Skeletal muscle tissue (tissue), 4 donors: ENCODE measurements around the gene MGA. TPM values are rescaled to one million over a fixed set of nuclear protein-coding genes. Genes with fewer than 3 reads are reported as not detected.

ENCODE experiments used
- H3K27ac ChIP-seq: one replicate; pipeline ENCODE4 v1.7.0; 2013; ENCODE audit warnings: mild to moderate bottlenecking, low read depth, low read length, inconsistent platforms
- H3K27me3 ChIP-seq, 3 donors: one replicate each; pipeline ENCODE4 v1.7.0; 2013; ENCODE audit warnings: low read length in 3 of 3; ENCODE audit not compliant: control insufficient read depth in 3 of 3, insufficient read depth in 3 of 3
- H3K36me3 ChIP-seq, 3 donors: one replicate each; pipeline ENCODE4 v1.7.0; 2013; ENCODE audit warnings: low read length in 3 of 3; ENCODE audit not compliant: control insufficient read depth in 3 of 3, insufficient read depth in 3 of 3
- H3K4me1 ChIP-seq, 3 donors: one replicate each; pipeline ENCODE4 v1.7.0; 2013; ENCODE audit warnings: low read length in 3 of 3, mild to moderate bottlenecking in 3 of 3; ENCODE audit not compliant: control insufficient read depth in 3 of 3, insufficient read depth in 3 of 3
- H3K4me3 ChIP-seq, 3 donors: one replicate each; pipeline ENCODE4 v1.7.0; 2013; ENCODE audit warnings: low read length in 3 of 3
- H3K9ac ChIP-seq, 3 donors: one replicate each; pipeline ENCODE4 v1.7.0; 2013; ENCODE audit warnings: low read length in 3 of 3, mild to moderate bottlenecking in 3 of 3, moderate library complexity in 2 of 3, low read depth in 1 of 3
- H3K9me3 ChIP-seq, 3 donors: one replicate each; pipeline ENCODE4 v1.7.0; 2013; ENCODE audit warnings: low read length in 3 of 3; ENCODE audit not compliant: control insufficient read depth in 3 of 3
- total RNA-seq: library from RNA; depleted of rRNA; stranded (reverse); fragments of >200 nt; gene quantifications from one replicate; pipeline ENCODE4 v1.2.3, GENCODE V29; 2014
- donor health status: Osteomylitis.

Gene MGA
- total RNA-seq, 1 donor from 2014 or later: 77.2 TPM

DNA sequence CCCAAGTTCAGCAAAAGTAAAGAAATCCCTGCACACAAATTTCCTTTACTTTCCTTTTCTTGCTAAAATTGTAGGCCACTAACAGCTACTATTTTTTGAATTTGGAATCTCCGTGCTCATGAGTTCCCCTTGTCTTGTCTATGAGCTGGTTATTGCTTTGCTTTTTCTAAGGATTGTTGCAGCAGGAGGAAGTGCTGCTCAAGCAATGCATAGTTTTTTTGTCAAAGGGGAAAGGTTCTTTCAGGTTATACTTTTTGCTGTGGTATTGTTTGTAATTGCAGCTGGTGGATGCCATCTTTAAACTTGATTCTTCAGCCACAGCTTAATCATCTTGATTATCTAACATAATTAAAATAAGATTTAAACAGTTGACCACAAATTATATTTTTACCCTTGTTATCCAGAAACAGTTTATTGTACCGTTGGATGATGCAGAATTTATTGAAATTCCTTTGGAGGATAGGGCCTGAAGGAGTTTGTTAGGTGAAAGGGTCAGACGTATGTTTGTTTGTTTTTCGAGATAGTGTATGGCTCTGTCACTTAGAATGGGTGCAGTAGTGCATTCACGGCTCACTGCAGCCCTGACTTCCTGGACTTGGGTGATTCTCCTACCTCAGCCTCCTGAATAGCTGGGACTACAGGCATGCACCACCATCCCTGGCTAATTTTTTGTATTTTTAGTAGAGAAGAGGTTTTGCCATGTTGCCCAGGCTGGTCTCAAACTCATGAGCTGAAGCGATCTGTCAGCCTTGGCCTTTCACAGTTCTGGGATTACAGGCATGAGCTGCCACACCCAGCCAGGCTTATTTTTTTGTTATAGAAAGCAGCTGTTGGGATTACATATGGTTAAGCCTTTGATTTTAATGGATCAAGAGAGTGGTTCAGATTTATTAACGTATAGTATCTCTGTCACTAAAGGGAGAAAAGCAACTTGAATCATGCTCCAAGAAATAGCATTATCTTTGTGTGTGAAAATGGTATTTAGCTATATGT, 11.7 kb downstream of the MGA start:
- Histone ChIP-seq H3K27me3 (no peaks in the 10 kb centered on the region), H3K27ac (no peak overlapping the region), H3K9ac (no peak overlapping the region), H3K4me1 (no peaks in the 10 kb centered on the region), H3K9me3 (no peaks in the 10 kb centered on the region), H3K4me3 (no peak overlapping the region), H3K36me3 (peaks cover 0 to 11% (median 3%) of the 10 kb centered on the region in 3 donors)

- H3K27ac ChIP-seq: no peak overlapping the region
- H3K36me3 ChIP-seq: no peaks in the 10 kb centered on the region
- no peak overlapping the region for H3K4me3 ChIP-seq
- H3K9ac ChIP-seq: no peak overlapping the region
- no peaks in the 10 kb centered on the region for H3K27me3 ChIP-seq
- no peaks in the 10 kb centered on the region for H3K9me3 ChIP-seq
- H3K4me1 ChIP-seq: no peaks in the 10 kb centered on the region
These were observed 15.1 kb downstream of the MGA start for GRCh38 chr15:41675337-41675736.

GRCh38 chr15:41678742-41679141, 18.5 kb downstream of the MGA start:
- H3K4me3 ChIP-seq: no peak overlapping the region
- H3K27me3 ChIP-seq: no peaks in the 10 kb centered on the region
- H3K36me3 ChIP-seq: no peaks in the 10 kb centered on the region
- no peaks in the 10 kb centered on the region for H3K4me1 ChIP-seq
- H3K9me3 ChIP-seq: no peaks in the 10 kb centered on the region
- H3K9ac ChIP-seq: no peak overlapping the region
- no peak overlapping the region for H3K27ac ChIP-seq

GRCh38 chr15:41683955-41684354, 23.8 kb downstream of the MGA start:
- no peaks in the 10 kb centered on the region for H3K36me3 ChIP-seq
- H3K9ac ChIP-seq: no peak overlapping the region
- no peak overlapping the region for H3K27ac ChIP-seq
- no peaks in the 10 kb centered on the region for H3K4me1 ChIP-seq
- H3K4me3 ChIP-seq: no peak overlapping the region
- H3K27me3 ChIP-seq: no peaks in the 10 kb centered on the region
- no peaks in the 10 kb centered on the region for H3K9me3 ChIP-seq

DNA sequence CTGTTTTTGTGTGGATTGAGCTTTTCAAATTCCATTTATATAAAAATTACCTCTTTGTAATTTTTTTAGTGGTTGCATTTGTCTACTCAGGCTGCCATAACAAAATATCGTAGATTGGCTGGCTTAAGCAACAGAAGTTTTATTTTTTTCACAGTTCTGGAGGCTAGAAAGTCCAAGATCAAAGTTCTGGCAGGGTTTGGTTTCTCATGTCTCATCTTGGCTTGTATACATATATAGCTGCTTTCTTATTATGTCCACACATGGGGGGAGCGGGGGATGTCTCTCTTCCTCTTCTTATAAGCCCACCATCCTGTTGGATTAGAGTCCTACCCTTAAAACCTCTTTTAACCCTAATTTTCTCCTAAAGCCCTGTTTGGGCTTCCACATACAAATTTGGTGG, 28.5 kb downstream of the MGA start:
- Histone ChIP-seq H3K36me3 (no peaks in the 10 kb centered on the region), H3K9me3 (no peaks in the 10 kb centered on the region), H3K27me3 (no peaks in the 10 kb centered on the region), H3K27ac (no peak overlapping the region), H3K4me3 (no peak overlapping the region), H3K9ac (no peak overlapping the region), H3K4me1 (peaks cover 0 to 3% (median 0%) of the 10 kb centered on the region in 3 donors)

- Histone ChIP-seq H3K9me3 (no peaks in the 10 kb centered on the region), H3K4me3 (no peak overlapping the region), H3K36me3 (no peaks in the 10 kb centered on the region), H3K27ac (no peak overlapping the region), H3K27me3 (no peaks in the 10 kb centered on the region), H3K9ac (no peak overlapping the region), H3K4me1 (peaks cover 0 to 3% (median 0%) of the 10 kb centered on the region in 3 donors)
These were observed 28.9 kb downstream of the MGA start for GRCh38 chr15:41689083-41689482.

DNA sequence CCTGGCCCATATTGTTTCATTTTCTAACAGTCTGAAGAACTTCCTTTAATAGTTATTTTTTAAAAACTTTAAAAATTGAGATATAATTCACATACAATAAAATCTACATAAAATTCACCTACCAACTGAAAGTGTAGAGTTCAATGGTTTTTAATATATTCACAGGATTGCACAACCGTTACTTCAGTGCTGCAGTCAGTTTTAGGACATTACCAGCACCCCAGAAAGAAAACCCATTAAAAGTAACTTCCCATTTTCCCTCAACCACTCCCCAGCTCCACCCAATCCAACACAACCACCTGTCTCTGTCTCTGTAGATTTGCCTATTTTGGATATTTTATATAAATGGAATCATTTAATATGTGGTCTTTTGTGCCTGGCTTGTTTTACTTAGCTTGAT, 29.6 kb downstream of the MGA start:
- Histone ChIP-seq H3K36me3 (no peaks in the 10 kb centered on the region), H3K27ac (no peak overlapping the region), H3K27me3 (no peaks in the 10 kb centered on the region), H3K9me3 (no peaks in the 10 kb centered on the region), H3K4me3 (no peak overlapping the region), H3K9ac (no peak overlapping the region), H3K4me1 (peaks cover 0 to 3% (median 0%) of the 10 kb centered on the region in 3 donors)

- Histone ChIP-seq H3K4me3 (no peak overlapping the region), H3K27ac (no peak overlapping the region), H3K9ac (no peak overlapping the region), H3K27me3 (no peaks in the 10 kb centered on the region), H3K36me3 (no peaks in the 10 kb centered on the region), H3K9me3 (no peaks in the 10 kb centered on the region), H3K4me1 (peaks cover 0 to 3% (median 0%) of the 10 kb centered on the region in 3 donors)
These were observed 30.4 kb downstream of the MGA start for GRCh38 chr15:41690636-41691035.

- H3K4me3 ChIP-seq: no peak overlapping the region
- no peak overlapping the region for H3K27ac ChIP-seq
- no peak overlapping the region for H3K9ac ChIP-seq
- H3K36me3 ChIP-seq: no peaks in the 10 kb centered on the region
- no peaks in the 10 kb centered on the region for H3K9me3 ChIP-seq
- H3K27me3 ChIP-seq: no peaks in the 10 kb centered on the region
- peaks cover 0 to 3% (median 0%) of the 10 kb centered on the region in 3 donors for H3K4me1 ChIP-seq
These were observed 31.3 kb downstream of the MGA start for GRCh38 chr15:41691471-41691870.

GRCh38 chr15:41692049-41692448, 31.8 kb downstream of the MGA start:
- Histone ChIP-seq H3K27ac (no peak overlapping the region), H3K4me1 (peaks cover 0 to 3% (median 0%) of the 10 kb centered on the region in 3 donors), H3K27me3 (no peaks in the 10 kb centered on the region), H3K9ac (no peak overlapping the region), H3K4me3 (no peak overlapping the region), H3K36me3 (no peaks in the 10 kb centered on the region), H3K9me3 (no peaks in the 10 kb centered on the region)
